Nephron progenitor cell (in vitro differentiated cells): Measurements from ENCODE around the gene ABTB2.

Experiments
- DNase-seq: peaks from one replicate; pipeline ENCODE4 v3.0.0; 2021
- H3K27ac Mint-ChIP-seq: 2 replicates; pipeline ENCODE4 v1.8.0; 2021; ENCODE audit warnings: mild to moderate bottlenecking, moderate library complexity, mixed read lengths
- H3K27me3 Mint-ChIP-seq: 2 replicates; pipeline ENCODE4 v1.8.0; 2021; ENCODE audit warnings: mild to moderate bottlenecking, low read depth, mixed read lengths; ENCODE audit not compliant: poor library complexity
- H3K36me3 Mint-ChIP-seq: 2 replicates; pipeline ENCODE4 v1.8.0; 2021; ENCODE audit warnings: low read depth, mixed read lengths
- H3K4me1 Mint-ChIP-seq: 2 replicates; pipeline ENCODE4 v1.8.0; 2021; ENCODE audit warnings: mixed read lengths
- H3K4me3 Mint-ChIP-seq: 2 replicates; pipeline ENCODE4 v1.8.0; 2021; ENCODE audit warnings: mild to moderate bottlenecking, moderate library complexity, mixed read lengths
- H3K9me3 Mint-ChIP-seq: 2 replicates; pipeline ENCODE4 v1.8.0; 2021; ENCODE audit warnings: mild to moderate bottlenecking, moderate library complexity, mixed read lengths
- TF ChIP-seq, protein P1 (sequence below): fragments of 200-600 bp; sonication (generic); IDR thresholded peaks from 2 replicates; pipeline ENCODE4 v1.5.0; 2021; ENCODE audit warnings: antibody characterized with exemption

ABTB2 gene

DNA sequence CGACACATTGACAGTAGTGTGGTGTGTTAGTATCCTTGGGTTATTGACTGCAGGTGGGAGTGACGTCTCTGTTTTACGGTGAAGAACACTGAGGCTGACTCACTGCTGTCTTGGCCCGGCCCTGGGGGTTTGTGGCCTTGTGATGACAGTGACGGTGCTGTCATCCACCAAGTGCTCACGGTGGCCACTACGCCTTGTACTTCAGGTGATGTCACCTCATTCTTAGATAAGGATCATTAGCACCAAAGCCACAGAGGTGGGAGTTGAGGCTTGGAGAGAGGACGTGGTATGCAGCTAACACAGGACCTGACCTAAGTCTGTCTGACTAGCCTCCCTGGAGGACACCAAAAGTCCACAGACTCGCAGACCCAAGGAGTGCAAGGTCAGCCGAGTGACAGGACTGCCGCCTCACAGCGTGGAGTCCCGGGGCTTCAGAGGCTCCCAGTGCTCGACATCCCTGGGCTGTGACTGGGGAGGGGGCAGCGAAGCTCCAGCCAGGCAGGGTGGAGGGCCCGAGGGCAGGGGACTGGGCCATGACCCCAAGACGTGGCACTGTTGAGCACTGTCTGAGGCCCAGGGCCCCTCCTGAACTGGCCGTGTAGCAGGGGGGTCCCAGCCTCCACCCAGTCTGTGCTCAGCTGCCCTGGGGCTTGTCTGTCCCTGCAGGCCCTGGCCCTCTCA is 195.9 kb downstream of the ABTB2 start:
- H3K4me3 Mint-ChIP-seq, result no peak overlapping the region
- no peak for DNase-seq
- peaks cover 12% of the 10 kb centered on the region for H3K36me3 Mint-ChIP-seq
- H3K27me3 Mint-ChIP-seq, result peaks cover 6% of the 10 kb centered on the region
- TF ChIP-seq, protein P1, sequence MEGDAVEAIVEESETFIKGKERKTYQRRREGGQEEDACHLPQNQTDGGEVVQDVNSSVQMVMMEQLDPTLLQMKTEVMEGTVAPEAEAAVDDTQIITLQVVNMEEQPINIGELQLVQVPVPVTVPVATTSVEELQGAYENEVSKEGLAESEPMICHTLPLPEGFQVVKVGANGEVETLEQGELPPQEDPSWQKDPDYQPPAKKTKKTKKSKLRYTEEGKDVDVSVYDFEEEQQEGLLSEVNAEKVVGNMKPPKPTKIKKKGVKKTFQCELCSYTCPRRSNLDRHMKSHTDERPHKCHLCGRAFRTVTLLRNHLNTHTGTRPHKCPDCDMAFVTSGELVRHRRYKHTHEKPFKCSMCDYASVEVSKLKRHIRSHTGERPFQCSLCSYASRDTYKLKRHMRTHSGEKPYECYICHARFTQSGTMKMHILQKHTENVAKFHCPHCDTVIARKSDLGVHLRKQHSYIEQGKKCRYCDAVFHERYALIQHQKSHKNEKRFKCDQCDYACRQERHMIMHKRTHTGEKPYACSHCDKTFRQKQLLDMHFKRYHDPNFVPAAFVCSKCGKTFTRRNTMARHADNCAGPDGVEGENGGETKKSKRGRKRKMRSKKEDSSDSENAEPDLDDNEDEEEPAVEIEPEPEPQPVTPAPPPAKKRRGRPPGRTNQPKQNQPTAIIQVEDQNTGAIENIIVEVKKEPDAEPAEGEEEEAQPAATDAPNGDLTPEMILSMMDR, result no peak
- no peaks in the 10 kb centered on the region for H3K9me3 Mint-ChIP-seq
- no peak overlapping the region for H3K27ac Mint-ChIP-seq
- peaks cover 22% of the 10 kb centered on the region for H3K4me1 Mint-ChIP-seq

DNA sequence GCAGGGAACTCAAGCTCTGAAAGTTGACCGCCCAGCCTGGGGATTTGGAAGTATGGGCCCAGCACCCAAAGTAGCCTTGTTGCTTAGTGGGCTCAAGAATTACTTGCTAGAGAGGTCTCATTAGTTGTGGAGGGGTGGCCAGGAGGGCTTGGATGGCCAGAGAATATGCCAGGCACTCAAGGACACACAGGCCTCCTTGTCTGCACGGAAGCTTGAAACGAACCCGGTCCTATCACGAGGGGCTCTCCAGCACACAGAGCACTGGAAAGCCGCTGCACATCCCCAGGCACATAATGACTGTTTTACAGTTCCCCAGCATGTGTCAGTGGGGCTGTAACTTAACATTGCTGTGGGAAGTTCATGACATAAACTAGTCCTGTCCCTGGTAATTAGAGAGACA is 196.4 kb downstream of the ABTB2 start:
- H3K27ac Mint-ChIP-seq, result no peak overlapping the region
- DNase-seq, result no peak
- TF ChIP-seq, protein P1, result no peak
- H3K36me3 Mint-ChIP-seq, result peaks cover 7% of the 10 kb centered on the region
- H3K27me3 Mint-ChIP-seq, result peaks cover 3% of the 10 kb centered on the region
- H3K9me3 Mint-ChIP-seq, result no peaks in the 10 kb centered on the region
- H3K4me1 Mint-ChIP-seq, result peaks cover 17% of the 10 kb centered on the region
- no peak overlapping the region for H3K4me3 Mint-ChIP-seq

DNA sequence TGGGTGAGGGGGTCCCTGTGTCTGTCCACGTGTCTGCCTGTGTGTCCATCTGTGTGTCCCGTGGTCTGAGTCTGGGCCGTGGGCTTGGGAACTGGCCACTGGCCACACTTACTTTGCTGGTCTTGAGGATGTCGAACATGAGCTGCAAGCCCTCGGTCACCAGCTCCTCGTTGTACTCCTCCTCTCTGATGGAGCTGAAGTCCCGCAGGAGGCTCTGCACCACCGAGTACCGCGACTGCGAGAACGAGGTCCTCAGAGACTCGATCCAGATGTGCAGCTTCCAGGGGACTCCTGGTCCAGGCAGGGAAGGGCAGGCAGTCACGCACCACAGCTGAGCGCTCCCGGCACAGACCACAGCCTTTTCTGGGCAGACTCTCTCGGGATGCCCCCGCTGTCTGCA is 197.0 kb downstream of the ABTB2 start:
- peaks cover 7% of the 10 kb centered on the region for H3K36me3 Mint-ChIP-seq
- H3K4me1 Mint-ChIP-seq, result peaks cover 17% of the 10 kb centered on the region
- H3K27ac Mint-ChIP-seq, result no peak overlapping the region
- TF ChIP-seq, protein P1, result no peak
- no peaks in the 10 kb centered on the region for H3K9me3 Mint-ChIP-seq
- no peak overlapping the region for H3K4me3 Mint-ChIP-seq
- no peak for DNase-seq
- H3K27me3 Mint-ChIP-seq, result peaks cover 3% of the 10 kb centered on the region

DNA sequence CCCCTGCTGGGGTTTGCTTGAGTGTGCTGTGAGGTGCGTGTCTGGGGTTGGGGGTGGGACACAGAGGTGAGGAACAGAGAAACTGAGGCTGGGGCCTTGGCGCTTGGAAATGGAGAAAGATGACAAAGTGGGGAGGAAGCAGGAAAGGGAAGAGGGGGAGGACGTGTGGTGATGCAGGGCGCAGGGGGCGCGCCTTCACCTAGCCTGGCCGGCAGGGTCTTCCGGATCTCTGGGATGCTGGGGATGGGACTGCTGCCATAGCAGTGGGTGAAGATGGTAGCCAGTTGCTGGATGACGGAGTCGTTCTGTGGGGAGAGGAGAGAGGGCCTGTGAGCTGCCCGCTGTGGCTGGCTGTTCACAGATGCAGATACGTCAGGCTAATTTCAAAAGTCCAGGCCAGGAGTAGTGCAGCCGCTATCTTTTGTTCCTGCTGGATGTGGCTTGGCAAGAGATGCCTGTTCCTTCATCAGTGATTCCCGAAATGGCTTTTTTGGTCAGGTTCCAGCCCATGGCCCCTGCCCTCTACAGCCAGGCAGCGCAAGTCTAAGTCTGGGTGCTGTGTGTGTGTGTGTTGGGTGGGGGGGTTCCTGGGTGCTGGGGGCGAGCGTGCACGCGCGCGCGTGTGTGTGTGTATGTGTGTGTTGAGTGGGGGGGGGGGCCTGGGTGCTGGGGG is 197.6 kb downstream of the ABTB2 start:
- Mint-ChIP-seq H3K4me3 (no peak overlapping the region), H3K27me3 (peaks cover 3% of the 10 kb centered on the region), H3K27ac (no peak overlapping the region), H3K4me1 (peaks cover 17% of the 10 kb centered on the region), H3K9me3 (no peaks in the 10 kb centered on the region), H3K36me3 (peaks cover 7% of the 10 kb centered on the region)
- TF ChIP-seq, protein P1, result no peak
- no peak for DNase-seq

DNA sequence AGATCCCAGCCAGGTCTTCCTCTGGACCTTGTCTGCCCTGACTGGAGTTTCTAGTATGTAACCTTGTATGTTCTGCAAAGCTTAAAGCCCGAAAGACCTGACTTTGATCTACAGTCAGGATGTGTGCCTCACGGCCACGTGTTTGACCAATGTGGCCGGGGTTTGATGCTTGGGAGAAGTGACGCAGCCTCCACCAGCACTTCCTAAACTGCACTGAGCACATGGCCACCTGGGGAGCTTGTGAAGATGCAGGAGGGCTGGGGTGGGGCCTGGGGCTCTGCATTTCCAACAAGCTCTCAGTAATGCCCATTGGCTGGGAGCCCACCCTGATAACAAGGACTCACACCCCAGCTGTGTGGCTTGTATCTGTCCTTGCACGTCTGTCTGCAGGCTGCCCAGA is 199.1 kb downstream of the ABTB2 start:
- no peak for DNase-seq
- Mint-ChIP-seq H3K4me3 (no peak overlapping the region), H3K9me3 (no peaks in the 10 kb centered on the region), H3K27ac (no peak overlapping the region), H3K36me3 (peaks cover 7% of the 10 kb centered on the region), H3K27me3 (no peaks in the 10 kb centered on the region), H3K4me1 (peaks cover 14% of the 10 kb centered on the region)
- TF ChIP-seq, protein P1, result no peak

DNA sequence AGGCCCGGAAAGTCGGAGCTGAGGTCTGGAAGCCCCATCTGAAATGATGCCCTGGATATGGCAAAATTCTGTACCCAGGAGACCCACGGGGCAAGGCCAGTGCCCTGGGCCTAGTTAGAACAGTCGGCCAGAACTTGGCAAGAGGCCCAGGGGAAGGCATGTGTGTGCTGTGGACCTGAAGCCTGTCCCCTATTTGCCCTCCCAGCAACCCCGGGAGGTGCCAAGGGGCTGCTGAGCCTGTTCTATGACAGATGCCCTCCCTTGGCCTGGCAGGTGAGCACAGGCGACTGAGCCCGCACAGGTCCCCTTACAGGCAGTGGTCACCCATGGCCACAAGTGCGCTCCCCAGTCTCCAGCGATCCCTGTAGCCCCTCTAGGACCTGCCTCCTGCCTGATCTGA is 200.6 kb downstream of the ABTB2 start:
- Mint-ChIP-seq H3K27me3 (no peaks in the 10 kb centered on the region), H3K27ac (no peak overlapping the region), H3K9me3 (no peaks in the 10 kb centered on the region), H3K4me1 (peaks cover 14% of the 10 kb centered on the region), H3K36me3 (peaks cover 7% of the 10 kb centered on the region), H3K4me3 (no peak overlapping the region)
- DNase-seq, result no peak
- TF ChIP-seq, protein P1, result no peak
